Suprapubic skin (tissue), 4 donors: ENCODE results near the gene CNGA1.

Experiments used
- CTCF ChIP-seq, 2 donors: fragments of 200-600 bp in 1 of 2; fragments of 450-650 bp in 1 of 2; sonication (generic) in 1 of 2; IDR thresholded peaks; one replicate each; pipeline ENCODE4 v1.5.1; 2016 to 2019; ENCODE audit warnings: antibody characterized with exemption in 2 of 2, mild to moderate bottlenecking in 1 of 2, moderate library complexity in 1 of 2
- POLR2A ChIP-seq, 2 donors: fragments of 450-650 bp; IDR thresholded peaks; one replicate each; pipeline ENCODE4 v1.6.1; 2017; ENCODE audit warnings: antibody characterized with exemption in 2 of 2, mild to moderate bottlenecking in 2 of 2, moderate library complexity in 2 of 2
- POLR2AphosphoS5 ChIP-seq, 3 donors: sonication (generic); formaldehyde crosslinking; IDR thresholded peaks; one replicate each; pipeline ENCODE4 v1.6.1; 2017; ENCODE audit warnings: antibody characterized with exemption in 3 of 3

GRCh38 chr4:47933840-47934239, 82.6 kb downstream of the CNGA1 start:
- TF ChIP-seq CTCF (IDR thresholded peaks at IDR 0.05) (peak; percentile 35 to 44), POLR2AphosphoS5 (IDR thresholded peaks at IDR 0.05) (no peak), POLR2A (IDR thresholded peaks at IDR 0.05) (no peak)
